Natural killer cell treated with Interleukin-12 subunit alpha and Interleukin-12 subunit beta and Interleukin-15 and Interleukin-18, amount 100 ng/mL, for 72 hours (primary cell): Measurements from ENCODE around the gene PTX4. TPM values are rescaled to one million over a fixed set of nuclear protein-coding genes. Genes with fewer than 3 reads are reported as not detected.

Experiments used
- ATAC-seq, 2 donors: fragments of 150-1000 bp; cut with Tn5 transposase in 1 of 2; sonication (Bioruptor Pico), chemical (Tn5 transposase) in 1 of 2; 2 replicates each; pipeline ENCODE4 v1.10.0; 2021
- DNase-seq: peaks from one replicate; pipeline ENCODE4 v3.0.0; 2022; ENCODE audit warnings: low spot score
- H3K27ac Mint-ChIP-seq, 2 donors: 1 replicate in 1 of 2; 2 replicates in 1 of 2; pipeline ENCODE4 v1.8.0; 2022; ENCODE audit warnings: mixed read lengths in 2 of 2, mild to moderate bottlenecking in 1 of 2, moderate library complexity in 1 of 2
- H3K27me3 Mint-ChIP-seq, 2 donors: 1 replicate in 1 of 2; 2 replicates in 1 of 2; pipeline ENCODE4 v1.8.0; 2022; ENCODE audit warnings: mixed read lengths in 2 of 2
- H3K36me3 Mint-ChIP-seq: one replicate; pipeline ENCODE4 v1.8.0; 2022; ENCODE audit warnings: mixed read lengths
- H3K4me1 Mint-ChIP-seq, 2 donors: 1 replicate in 1 of 2; 2 replicates in 1 of 2; pipeline ENCODE4 v1.8.0; 2022; ENCODE audit warnings: low read depth in 2 of 2, mixed read lengths in 2 of 2, mild to moderate bottlenecking in 1 of 2
- H3K4me3 Mint-ChIP-seq: one replicate; pipeline ENCODE4 v1.8.0; 2022; ENCODE audit warnings: mixed read lengths
- H3K9me3 Mint-ChIP-seq: 2 replicates; pipeline ENCODE4 v1.8.0; 2022; ENCODE audit warnings: mixed read lengths
- total RNA-seq, 2 donors: library from RNA; stranded (reverse); gene quantifications; one replicate each; pipeline ENCODE4 v1.2.3, GENCODE V29; 2022

Gene PTX4
- total RNA-seq, 2 donors from 2014 or later: 0.39 TPM; not detected in 1

DNA sequence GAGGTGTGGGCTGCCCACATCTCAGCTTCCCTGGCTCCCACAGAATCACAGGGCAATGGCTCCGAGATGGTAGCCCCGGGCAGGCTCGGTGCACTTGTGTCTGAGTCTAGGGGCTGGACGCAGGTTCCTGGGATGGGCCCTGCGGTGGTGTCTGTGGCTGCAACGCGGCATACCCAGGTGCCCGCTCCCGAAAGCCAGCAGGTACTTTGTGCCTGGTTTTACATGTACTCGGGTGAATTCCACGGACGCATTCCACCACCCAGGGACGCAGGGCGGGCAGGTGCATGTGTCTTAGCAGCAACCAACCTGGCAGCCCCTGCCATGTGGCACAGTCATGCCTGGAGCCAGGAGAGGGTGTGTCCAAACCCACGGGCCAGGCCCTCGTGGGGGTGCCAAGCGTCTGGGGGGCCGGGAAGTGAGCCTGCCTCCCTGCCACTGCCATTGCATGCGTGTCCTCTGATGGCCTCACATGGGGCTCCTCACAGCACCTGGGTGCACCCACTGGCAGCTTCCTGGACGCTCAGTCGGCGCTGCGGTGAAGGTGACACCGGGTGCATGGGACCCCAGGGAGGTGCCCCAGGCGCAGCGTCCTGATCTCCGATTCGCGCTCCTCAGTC, 40.3 kb upstream of the PTX4 start:
- Mint-ChIP-seq H3K4me1 (peaks cover 0 to 2% of the 10 kb centered on the region in 2 donors), H3K27ac (no peak overlapping the region), H3K9me3 (no peaks in the 10 kb centered on the region), H3K4me3 (no peak overlapping the region), H3K27me3 (no peaks in the 10 kb centered on the region), H3K36me3 (no peaks in the 10 kb centered on the region)
- ATAC-seq (no peak), DNase-seq (peak; percentile 60)

DNA sequence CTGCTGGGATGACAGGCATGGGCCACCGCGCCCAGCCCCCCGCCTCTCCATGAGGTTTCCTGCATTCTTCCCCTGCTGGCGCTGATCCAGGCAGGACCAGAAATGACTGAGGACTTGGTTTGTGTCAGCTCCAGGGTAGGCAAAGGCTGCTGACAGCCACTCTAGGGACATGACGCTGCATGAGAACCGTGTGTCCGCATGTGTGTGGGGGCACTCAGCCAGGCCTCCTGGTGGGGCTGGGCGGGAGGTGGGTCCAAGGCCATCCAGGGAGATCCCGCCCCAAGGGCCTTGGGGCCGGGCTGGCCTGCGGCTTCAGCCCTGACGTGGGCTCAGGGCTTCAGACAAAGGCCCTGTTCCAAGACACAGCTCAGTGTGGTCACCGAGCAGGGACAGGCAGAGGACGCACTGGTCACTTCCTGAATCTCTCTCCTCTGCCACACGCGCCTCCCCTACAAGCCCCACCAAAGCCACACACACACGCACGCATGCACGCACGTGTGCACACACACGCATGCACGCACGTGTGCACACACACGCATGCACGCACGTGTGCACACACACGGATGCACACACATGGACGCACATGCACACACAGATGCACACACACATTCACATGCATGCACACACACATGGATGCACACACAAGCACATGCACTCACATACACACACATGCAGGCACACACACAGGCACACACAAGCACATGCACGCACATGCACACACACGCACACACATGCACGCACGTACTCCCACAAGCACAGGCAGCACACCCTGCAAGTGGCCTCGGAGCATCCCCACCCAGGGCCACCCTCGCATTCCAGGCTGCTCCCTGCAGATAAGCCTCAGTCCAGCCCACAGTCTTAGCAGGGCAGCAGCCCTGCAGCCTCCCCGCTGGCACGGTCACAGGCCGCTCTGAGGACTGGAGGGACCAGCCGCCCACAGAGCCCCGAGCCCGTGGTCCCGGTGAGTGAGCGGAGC, 39.4 kb upstream of the PTX4 start:
- H3K4me3 Mint-ChIP-seq: no peak overlapping the region
- H3K4me1 Mint-ChIP-seq: peaks cover 0 to 2% of the 10 kb centered on the region in 2 donors
- DNase-seq (no peak), ATAC-seq (no peak)
- no peak overlapping the region for H3K27ac Mint-ChIP-seq
- no peaks in the 10 kb centered on the region for H3K9me3 Mint-ChIP-seq
- no peaks in the 10 kb centered on the region for H3K36me3 Mint-ChIP-seq
- H3K27me3 Mint-ChIP-seq: no peaks in the 10 kb centered on the region

GRCh38 chr16:1526608-1527555, 38.1 kb upstream of the PTX4 start:
- no peaks in the 10 kb centered on the region for H3K9me3 Mint-ChIP-seq
- no peaks in the 10 kb centered on the region for H3K36me3 Mint-ChIP-seq
- H3K4me3 Mint-ChIP-seq: no peak overlapping the region
- no peak for DNase-seq
- H3K4me1 Mint-ChIP-seq: peaks cover 0 to 2% of the 10 kb centered on the region in 2 donors
- H3K27me3 Mint-ChIP-seq: no peaks in the 10 kb centered on the region
- H3K27ac Mint-ChIP-seq: no peak overlapping the region
- ATAC-seq: no peak

GRCh38 chr16:1525871-1526607, 37.3 kb upstream of the PTX4 start:
- peaks cover 0 to 2% of the 10 kb centered on the region in 2 donors for H3K4me1 Mint-ChIP-seq
- no peak for ATAC-seq
- H3K27me3 Mint-ChIP-seq: no peaks in the 10 kb centered on the region
- no peak for DNase-seq
- no peak overlapping the region for H3K4me3 Mint-ChIP-seq
- H3K9me3 Mint-ChIP-seq: no peaks in the 10 kb centered on the region
- H3K36me3 Mint-ChIP-seq: no peaks in the 10 kb centered on the region
- H3K27ac Mint-ChIP-seq: no peak overlapping the region

DNA sequence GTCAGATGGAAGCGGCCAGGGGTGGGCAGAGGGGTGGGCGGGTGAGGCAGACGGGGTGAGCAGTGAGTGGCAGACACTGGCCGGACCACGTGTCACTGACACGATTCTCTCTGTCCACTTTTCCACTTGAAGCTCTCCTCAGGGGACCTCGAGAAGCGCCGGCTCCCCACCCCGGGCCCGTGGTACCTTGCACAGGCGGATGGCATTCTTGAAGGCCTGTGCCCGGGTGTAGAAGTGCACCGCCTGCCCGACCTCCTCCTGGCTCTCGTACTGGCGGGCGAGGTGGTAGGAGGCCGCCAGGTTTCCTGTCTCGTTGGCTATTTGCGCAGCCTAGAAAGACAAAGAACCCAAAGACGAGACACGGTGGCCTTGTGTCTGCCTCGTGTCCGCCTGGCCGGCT, 35.6 kb upstream of the PTX4 start:
- no peak for ATAC-seq
- Mint-ChIP-seq H3K4me1 (peaks cover 0 to 2% of the 10 kb centered on the region in 2 donors), H3K9me3 (no peaks in the 10 kb centered on the region)

GRCh38 chr16:1523581-1524245, 35.0 kb upstream of the PTX4 start:
- H3K4me1 Mint-ChIP-seq: peaks cover 0 to 2% of the 10 kb centered on the region in 2 donors
- no peaks in the 10 kb centered on the region for H3K36me3 Mint-ChIP-seq
- no peaks in the 10 kb centered on the region for H3K9me3 Mint-ChIP-seq
- H3K27me3 Mint-ChIP-seq: no peaks in the 10 kb centered on the region
- ATAC-seq (no peak), DNase-seq (no peak)
- no peak overlapping the region for H3K4me3 Mint-ChIP-seq
- no peak overlapping the region for H3K27ac Mint-ChIP-seq

More for the DNA sequence above, 35.6 kb upstream of the PTX4 start:
- Mint-ChIP-seq H3K4me3 (no peak overlapping the region), H3K27ac (no peak overlapping the region), H3K36me3 (no peaks in the 10 kb centered on the region), H3K27me3 (no peaks in the 10 kb centered on the region)
- no peak for DNase-seq

DNA sequence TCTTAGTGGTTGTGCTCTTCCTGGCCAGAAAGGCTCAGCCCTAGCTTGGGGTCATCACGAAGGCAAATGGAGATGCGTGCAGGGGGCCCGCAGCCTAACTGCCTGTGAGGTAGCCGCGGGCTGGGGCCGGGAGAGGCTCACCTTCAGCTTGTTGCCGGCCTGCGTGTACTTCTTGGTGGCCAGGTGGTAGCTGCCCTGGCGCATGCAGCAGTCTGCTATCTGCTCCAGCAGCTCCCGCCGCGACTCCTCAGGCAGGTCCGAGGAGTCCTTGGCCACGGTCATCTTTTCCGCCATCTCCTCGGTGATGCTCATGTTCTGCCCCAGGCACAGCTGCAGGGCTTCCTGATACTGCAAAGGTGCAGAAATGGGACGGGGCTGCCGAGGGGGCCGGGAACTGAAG, 31.7 kb upstream of the PTX4 start:
- H3K36me3 Mint-ChIP-seq: no peaks in the 10 kb centered on the region
- DNase-seq: no peak
- ATAC-seq: no peak
- no peaks in the 10 kb centered on the region for H3K4me1 Mint-ChIP-seq
- no peaks in the 10 kb centered on the region for H3K27me3 Mint-ChIP-seq
- no peaks in the 10 kb centered on the region for H3K9me3 Mint-ChIP-seq
- H3K27ac Mint-ChIP-seq: no peak overlapping the region
- H3K4me3 Mint-ChIP-seq: no peak overlapping the region

DNA sequence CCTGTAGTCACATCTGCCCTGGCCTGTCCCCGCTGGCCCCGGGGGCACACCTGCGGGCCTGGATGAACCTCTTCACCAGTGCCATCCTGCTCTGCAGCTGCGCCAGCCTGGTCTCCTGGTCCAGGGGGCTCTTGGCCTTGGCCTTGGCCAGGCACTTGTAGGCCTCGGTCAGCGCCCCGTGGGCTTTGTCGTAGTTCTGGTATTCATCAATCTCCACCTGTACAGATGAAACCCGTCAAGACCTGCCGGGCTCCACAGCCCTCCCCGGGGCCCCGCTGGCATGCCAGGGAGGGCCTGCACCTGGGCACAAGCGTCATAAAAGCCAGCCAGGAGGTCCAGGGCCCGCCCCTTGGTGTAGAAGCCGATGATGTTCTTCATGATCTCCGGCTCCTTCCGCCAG, 31.1 kb upstream of the PTX4 start:
- H3K9me3 Mint-ChIP-seq: no peaks in the 10 kb centered on the region
- DNase-seq: no peak
- no peak overlapping the region for H3K4me3 Mint-ChIP-seq
- no peaks in the 10 kb centered on the region for H3K27me3 Mint-ChIP-seq
- no peaks in the 10 kb centered on the region for H3K36me3 Mint-ChIP-seq
- H3K27ac Mint-ChIP-seq: no peak overlapping the region
- peak in 1 of 2 donors; percentile 18 for ATAC-seq
- no peaks in the 10 kb centered on the region for H3K4me1 Mint-ChIP-seq

DNA sequence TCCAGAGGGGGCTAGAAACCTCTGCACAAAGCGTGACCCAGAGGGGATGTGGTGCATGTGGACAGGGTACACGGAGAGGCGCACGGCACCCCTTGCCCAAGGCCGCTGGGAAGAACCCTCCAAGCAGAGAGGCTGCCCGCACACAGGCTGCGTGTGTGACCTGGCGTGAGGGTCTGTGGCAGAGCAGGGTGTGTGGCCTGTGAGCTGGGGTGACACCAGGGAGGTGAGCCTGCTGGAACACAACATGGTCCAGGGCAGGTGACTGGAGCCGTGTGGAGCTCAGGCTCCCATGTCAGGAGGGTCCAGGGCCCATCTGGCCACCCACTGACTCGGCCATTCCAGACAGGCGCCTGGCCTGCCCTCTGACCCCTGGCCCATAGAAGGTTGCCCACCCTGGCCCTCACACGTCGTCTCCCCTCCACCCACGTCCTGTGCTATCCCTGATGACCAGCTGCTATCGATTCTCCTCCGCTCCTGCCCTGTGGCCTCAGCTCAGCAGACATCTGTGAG, 29.9 kb upstream of the PTX4 start:
- H3K4me1 Mint-ChIP-seq: no peaks in the 10 kb centered on the region
- no peaks in the 10 kb centered on the region for H3K9me3 Mint-ChIP-seq
- peak; percentile 32 to 54 for ATAC-seq
- H3K27ac Mint-ChIP-seq: no peak overlapping the region
- no peak overlapping the region for H3K4me3 Mint-ChIP-seq
- H3K27me3 Mint-ChIP-seq: no peaks in the 10 kb centered on the region
- no peak for DNase-seq
- no peaks in the 10 kb centered on the region for H3K36me3 Mint-ChIP-seq

DNA sequence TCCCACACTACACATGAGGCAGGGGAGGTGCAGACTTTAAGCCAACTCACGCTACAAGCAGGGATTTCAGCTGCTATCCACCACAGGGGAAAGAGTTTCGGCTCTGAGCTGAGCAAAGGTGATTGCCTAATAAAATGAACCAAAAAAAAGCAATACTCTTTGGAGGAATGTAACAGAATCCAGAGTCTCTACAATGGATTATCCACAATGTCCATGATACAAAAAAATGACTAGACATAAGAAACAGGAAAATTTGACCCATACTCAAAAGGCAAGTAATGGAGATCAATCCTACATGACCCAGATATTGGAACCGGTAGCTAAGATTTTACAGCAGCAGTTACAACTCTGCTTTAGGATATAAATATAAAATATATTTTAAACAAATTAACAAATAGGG, 25.8 kb upstream of the PTX4 start:
- ATAC-seq: no peak
- no peak for DNase-seq
- Mint-ChIP-seq H3K27ac (no peak overlapping the region), H3K9me3 (no peaks in the 10 kb centered on the region), H3K36me3 (peaks cover 4% of the 10 kb centered on the region), H3K4me3 (no peak overlapping the region), H3K27me3 (no peaks in the 10 kb centered on the region), H3K4me1 (no peaks in the 10 kb centered on the region)

DNA sequence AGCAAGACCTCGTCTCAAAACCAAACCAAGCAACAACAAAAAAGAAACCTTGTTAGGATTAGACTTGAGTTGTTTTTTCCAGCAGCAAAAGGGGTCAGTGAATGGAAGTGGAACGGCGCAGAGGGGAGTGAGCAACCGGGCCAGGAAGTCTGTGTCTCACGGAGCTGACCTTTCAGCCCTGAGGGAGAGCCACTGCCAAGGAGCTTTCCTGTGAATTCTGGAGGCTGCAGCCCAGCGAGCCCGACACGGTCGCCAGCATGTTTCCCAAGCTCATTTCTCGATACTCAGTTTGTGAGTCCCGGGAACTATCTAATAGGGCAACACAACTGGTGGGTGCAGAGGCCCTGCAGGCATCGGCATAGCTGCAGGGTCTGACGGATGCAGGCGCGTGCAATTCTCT, 24.0 kb upstream of the PTX4 start:
- H3K4me3 Mint-ChIP-seq: no peak overlapping the region
- no peak overlapping the region for H3K27ac Mint-ChIP-seq
- no peaks in the 10 kb centered on the region for H3K9me3 Mint-ChIP-seq
- H3K27me3 Mint-ChIP-seq: no peaks in the 10 kb centered on the region
- DNase-seq: no peak
- ATAC-seq: no peak
- H3K36me3 Mint-ChIP-seq: peaks cover 4% of the 10 kb centered on the region
- no peaks in the 10 kb centered on the region for H3K4me1 Mint-ChIP-seq

- no peaks in the 10 kb centered on the region for H3K9me3 Mint-ChIP-seq
- H3K36me3 Mint-ChIP-seq: peaks cover 4% of the 10 kb centered on the region
- DNase-seq (no peak), ATAC-seq (no peak)
- H3K27me3 Mint-ChIP-seq: no peaks in the 10 kb centered on the region
- H3K27ac Mint-ChIP-seq: no peak overlapping the region
- no peak overlapping the region for H3K4me3 Mint-ChIP-seq
- H3K4me1 Mint-ChIP-seq: no peaks in the 10 kb centered on the region
Observed at GRCh38 chr16:1511662-1512569, 23.2 kb upstream of the PTX4 start.
